HepG2 (cell line): ENCODE measurements around the gene KCNT1. TPM values are rescaled to one million over a fixed set of nuclear protein-coding genes. Genes with fewer than 3 reads are reported as not detected.

Experiments used
- ATAC-seq: fragments of 200-7000 bp; cut with Tn5 transposase; 3 replicates; pipeline ENCODE4 v1.9.1; 2020; ENCODE audit warnings: mild to moderate bottlenecking, moderate library complexity
- BruUV-seq: library from RNA; stranded (reverse); fragments of 400-500 nt; replicated peaks from 2 replicates; lab custom pipeline; 2021; lab: Mats Ljungman, UMichigan
- CTCF ChIA-PET: fragments of 300-600 bp; formaldehyde crosslinking; extraction: SDS; loops from one replicate; lab custom pipeline; 2021; ENCODE audit warnings: low total read pairs, inconsistent platforms, low intra/inter-chr PET ratio; lab: Yijun Ruan, JAX
- POLR2A ChIA-PET: fragments of 350-600 bp; sonication (Branson Sonifier 250); formaldehyde crosslinking; loops from one replicate; lab custom pipeline; 2020; ENCODE audit warnings: antibody characterized with exemption, inconsistent platforms; lab: Yijun Ruan, JAX
- DNase-seq: peaks from one replicate; pipeline ENCODE4 v3.0.0-alpha.2; 2015; ENCODE audit warnings: low spot score
- FAIRE-seq: peaks from 3 replicates; lab custom pipeline; 2011; peaks lifted over from hg19 to GRCh38; lab: Jason Lieb, UNC
- H2AFZ ChIP-seq: one replicate; pipeline ENCODE4 v1.6.1; 2011; ENCODE audit warnings: low read length, inconsistent platforms
- H3K27ac ChIP-seq: fragments of 300-600 bp; 3 replicates; pipeline ENCODE4 v1.8.0; 2011; ENCODE audit warnings: mixed run types, mild to moderate bottlenecking, mixed read lengths, low read length, inconsistent platforms; ENCODE audit not compliant: insufficient read depth; ENCODE audit errors: extremely low read length
- H3K27me3 ChIP-seq, 2 experiments: fragments of 200-600 bp in 1 of 2; 2 replicates in 1 of 2; 3 replicates in 1 of 2; pipeline versions ENCODE4 v1.6.0 to v1.8.0; 2011; ENCODE audit warnings: low read length in 2 of 2, mild to moderate bottlenecking in 2 of 2, moderate library complexity in 2 of 2, inconsistent platforms in 1 of 2; ENCODE audit not compliant: insufficient read depth in 2 of 2, control insufficient read depth in 1 of 2
- H3K36me3 ChIP-seq, 2 experiments: fragments of 200-600 bp in 1 of 2; replicated peaks in 1 of 2; 2 replicates in 1 of 2; 3 replicates in 1 of 2; pipeline versions ENCODE4 v1.5.1 to v1.8.0; 2011; ENCODE audit warnings: low read length in 2 of 2, inconsistent platforms in 1 of 2; ENCODE audit not compliant: insufficient read depth in 2 of 2, control insufficient read depth in 1 of 2
- H3K4me1 ChIP-seq: 2 replicates; pipeline ENCODE4 v1.5.1; 2012; ENCODE audit warnings: low read length, inconsistent platforms; ENCODE audit not compliant: insufficient read depth
- H3K4me2 ChIP-seq: 2 replicates; pipeline ENCODE4 v1.6.0; 2011; ENCODE audit warnings: low read depth, low read length, inconsistent platforms
- H3K4me3 ChIP-seq, 3 experiments: fragments of 200-600 bp in 1 of 3; sonication (generic), shearing (Covaris generic) in 1 of 3; replicated peaks in 1 of 3; 2 replicates each; pipeline ENCODE4 v1.5.1; 2011 to 2016; ENCODE audit warnings: low read length in 3 of 3, inconsistent platforms in 2 of 3, low read depth in 2 of 3, mild to moderate bottlenecking in 2 of 3, control low read depth in 1 of 3, mixed read lengths in 1 of 3; ENCODE audit not compliant: insufficient read depth in 1 of 3
- H3K79me2 ChIP-seq: one replicate; pipeline ENCODE4 v1.6.1; 2011; ENCODE audit warnings: low read length, inconsistent platforms; ENCODE audit not compliant: insufficient read depth
- H3K9ac ChIP-seq: 2 replicates; pipeline ENCODE4 v1.6.0; 2011; ENCODE audit warnings: mild to moderate bottlenecking, low read depth, low read length, inconsistent platforms; ENCODE audit not compliant: insufficient read depth
- H3K9me3 ChIP-seq: 2 replicates; pipeline ENCODE4 v1.5.1; 2012; ENCODE audit warnings: mild to moderate bottlenecking, low read length
- H4K20me1 ChIP-seq: 2 replicates; pipeline ENCODE4 v1.6.0; 2011; ENCODE audit warnings: inconsistent platforms, mild to moderate bottlenecking, low read length, moderate library complexity; ENCODE audit not compliant: insufficient read depth
- ZNF646 ChIP-seq: sonication (generic); formaldehyde crosslinking; IDR thresholded peaks from 2 replicates; pipeline ENCODE4 v1.9.0; 2021; ENCODE audit warnings: mild to moderate bottlenecking, missing genetic modification reagents
- WGBS: methylation state at CpG from one replicate; pipeline ENCODE4 v1.1.6; 2017; ENCODE audit warnings: low lambda C conversion rate; 5-methylcytosine and 5-hydroxymethylcytosine counted together
- in situ Hi-C: cut with HindIII; loops from 2 replicates; pipeline ENCODE4 v1.10.0; 2017; ENCODE audit warnings: low pct_unique_long_range_greater_than_20kb; ENCODE audit not compliant: extremely low pct_ligation_motif_present
- intact Hi-C: fragments of 100-400 bp; cut with micrococcal nuclease; formaldehyde crosslinking; loops from one replicate; pipeline ENCODE4 v1.10.0; 2022; ENCODE audit not compliant: unreplicated experiment
- polyA plus RNA-seq, 8 experiments: library from polyadenylated mRNA; depleted of rRNA in 3 of 8; stranded (reverse) in 7 of 8; unstranded in 1 of 8; fragments of >200 nt; fragmentation: Illumina TruSeq in 4 of 8; extraction: Trizol in 4 of 8; gene quantifications; 2 replicates each; pipeline versions ENCODE4 v1.2.1 to v1.2.3, GENCODE V29; 2011 to 2016; ENCODE audit warnings: low read depth in 4 of 8, missing spikeins in 1 of 8, mixed read lengths in 1 of 8; ENCODE audit not compliant: insufficient read depth in 1 of 8
- total RNA-seq, 5 experiments: library from RNA; depleted of rRNA; stranded (reverse); fragments of >200 nt; fragmentation: Illumina TruSeq; extraction: Trizol; gene quantifications; 2 replicates each; pipeline ENCODE4 v1.2.3, GENCODE V29; 2016; ENCODE audit warnings: low read depth in 1 of 5
- TF ChIP-seq, protein P1 (sequence below), 2 experiments: sonication (generic) in 1 of 2; formaldehyde crosslinking in 1 of 2; IDR thresholded peaks; 2 replicates each; pipeline versions ENCODE4 v1.5.1 to v1.6.1; 2011 to 2020; ENCODE audit warnings: borderline replicate concordance in 1 of 2, low read depth in 1 of 2, low read length in 1 of 2, mild to moderate bottlenecking in 1 of 2, missing genetic modification reagents in 1 of 2, moderate library complexity in 1 of 2

The KCNT1 gene
- total and polyA plus RNA-seq, 2 of the 13 experiments (the other 11 are each of a cell fraction or from before 2014, with no cell fraction given): not detected

GRCh38 chr9:135826188-135826545 lies 124.2 kb downstream of the KCNT1 start:
- DNase-seq (no peak), FAIRE-seq (no peak), ATAC-seq (no peak)
- intact Hi-C loops: no loop called here
- no peaks in the 10 kb centered on the region; the same call in 1 of the 2 replicates for H3K9me3 ChIP-seq
- no peak overlapping the region for H3K9ac ChIP-seq
- 93% methylated on average over 3 of the region's 14 CpGs for WGBS
- BruUV-seq: no TSS peak
- H3K27ac ChIP-seq: no peak overlapping the region
- peaks cover 2% of the 10 kb centered on the region for H3K79me2 ChIP-seq
- in situ Hi-C loops: no loop called here
- no peaks in the 10 kb centered on the region for H3K27me3 ChIP-seq
- H4K20me1 ChIP-seq: peaks cover 5% of the 10 kb centered on the region; the same call in 1 of the 2 replicates
- no peak overlapping the region for H3K4me3 ChIP-seq
- H3K4me1 ChIP-seq: no peaks in the 10 kb centered on the region
- ChIA-PET POLR2A (no interaction called here), CTCF (no interaction called here)
- no peak overlapping the region for H3K4me2 ChIP-seq
- peaks cover 26 to 41% of the 10 kb centered on the region in 2 experiments for H3K36me3 ChIP-seq
- TF ChIP-seq ZNF646: no peak
- TF ChIP-seq, protein P1, sequence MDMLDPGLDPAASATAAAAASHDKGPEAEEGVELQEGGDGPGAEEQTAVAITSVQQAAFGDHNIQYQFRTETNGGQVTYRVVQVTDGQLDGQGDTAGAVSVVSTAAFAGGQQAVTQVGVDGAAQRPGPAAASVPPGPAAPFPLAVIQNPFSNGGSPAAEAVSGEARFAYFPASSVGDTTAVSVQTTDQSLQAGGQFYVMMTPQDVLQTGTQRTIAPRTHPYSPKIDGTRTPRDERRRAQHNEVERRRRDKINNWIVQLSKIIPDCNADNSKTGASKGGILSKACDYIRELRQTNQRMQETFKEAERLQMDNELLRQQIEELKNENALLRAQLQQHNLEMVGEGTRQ (IDR thresholded peaks at IDR 0.05; ENCODE audit: low read depth, low read length): no peak
- TF ChIP-seq, protein P1 (CRISPR knock-in tag; IDR thresholded peaks at IDR 0.05; ENCODE audit: borderline replicate concordance): no peak
- H2AFZ ChIP-seq: no peak overlapping the region
